Common myeloid progenitor, CD34-positive (primary cell): ENCODE data around the gene PRELP.
"Not testable (repeated sequence)": the region's sequence is repeated elsewhere in the genome, so short reads cannot be mapped to it uniquely, and the experiment has no call there.

Experiments used
- CTCF ChIA-PET: fragments of 350-600 bp; sonication (Branson Sonifier 250); formaldehyde crosslinking; loops from one replicate; lab custom pipeline; 2021; ENCODE audit warnings: antibody characterized with exemption; lab: Charles Lee
- POLR2A ChIA-PET: fragments of 350-600 bp; sonication (Branson Sonifier 250); formaldehyde crosslinking; loops from one replicate; lab custom pipeline; 2021; ENCODE audit warnings: antibody characterized with exemption; lab: Charles Lee
- DNase-seq, 3 donors: peaks; one replicate each; pipeline versions ENCODE4 v3.0.0 to v3.0.0-alpha.2; 2013
- H3K27ac ChIP-seq, 2 experiments: 1 replicate in 1 of 2; 2 replicates in 1 of 2; pipeline ENCODE4 v1.7.0; 2013; ENCODE audit warnings: inconsistent platforms in 2 of 2, low read length in 2 of 2, mild to moderate bottlenecking in 2 of 2, low read depth in 1 of 2, moderate library complexity in 1 of 2; ENCODE audit not compliant: severe bottlenecking in 2 of 2, insufficient read depth in 1 of 2, poor library complexity in 1 of 2
- H3K27me3 ChIP-seq, 5 experiments: replicated peaks in 2 of 5; 1 replicate in 3 of 5; 2 replicates in 2 of 5; pipeline versions ENCODE4 v1.6.1 to v1.7.0; 2013; ENCODE audit warnings: low read length in 4 of 5, mild to moderate bottlenecking in 2 of 5, moderate library complexity in 2 of 5, inconsistent platforms in 1 of 5; ENCODE audit not compliant: insufficient read depth in 5 of 5, control insufficient read depth in 4 of 5
- H3K36me3 ChIP-seq, 4 experiments: 1 replicate in 2 of 4; 2 replicates in 2 of 4; pipeline versions ENCODE4 v1.6.1 to v1.7.0; 2013; ENCODE audit warnings: low read length in 3 of 4, control low read depth in 1 of 4, mild to moderate bottlenecking in 1 of 4; ENCODE audit not compliant: control insufficient read depth in 4 of 4, insufficient read depth in 4 of 4
- H3K4me1 ChIP-seq, 4 experiments: 1 replicate in 3 of 4; 2 replicates in 1 of 4; pipeline versions ENCODE4 v1.6.1 to v1.7.1; 2013; ENCODE audit warnings: low read length in 3 of 4, mild to moderate bottlenecking in 3 of 4, control low read depth in 1 of 4, inconsistent platforms in 1 of 4, moderate library complexity in 1 of 4; ENCODE audit not compliant: control insufficient read depth in 4 of 4, insufficient read depth in 4 of 4; ENCODE audit errors: control extremely low read depth in 1 of 4
- H3K4me3 ChIP-seq, 7 experiments: 1 replicate in 4 of 7; 2 replicates in 3 of 7; pipeline versions ENCODE4 v1.5.1 to v1.7.0; 2013; ENCODE audit warnings: mild to moderate bottlenecking in 7 of 7, low read length in 6 of 7, moderate library complexity in 6 of 7, inconsistent platforms in 2 of 7, low read depth in 2 of 7, control low read depth in 1 of 7; ENCODE audit not compliant: insufficient read depth in 4 of 7, control insufficient read depth in 1 of 7; ENCODE audit errors: extremely low read depth in 1 of 7
- H3K9me3 ChIP-seq, 5 experiments: 1 replicate in 4 of 5; 2 replicates in 1 of 5; pipeline versions ENCODE4 v1.6.1 to v1.7.1; 2013; ENCODE audit warnings: low read length in 4 of 5, mild to moderate bottlenecking in 2 of 5, inconsistent platforms in 1 of 5, low read depth in 1 of 5, moderate library complexity in 1 of 5; ENCODE audit not compliant: control insufficient read depth in 4 of 5, insufficient read depth in 2 of 5; ENCODE audit errors: control extremely low read depth in 1 of 5
- WGBS: methylation state at CpG from one replicate; pipeline ENCODE4 v1.1.5; 2013; ENCODE audit not compliant: insufficient coverage; 5-methylcytosine and 5-hydroxymethylcytosine counted together

Gene PRELP

GRCh38 chr1:203465146-203465798, 10.3 kb upstream of the PRELP start:
- CTCF ChIA-PET = interaction anchor here (1.0 kb wide), 1 partner anchor 22 kb away, joined by 3 read pairs; no protein-coding TSS in a partner anchor
- H3K4me1 ChIP-seq = peaks cover 0 to 9% (median 6%) of the 10 kb centered on the region in 4 experiments
- H3K27me3 ChIP-seq = no peaks in the 10 kb centered on the region
- DNase-seq = no peak
- H3K4me3 ChIP-seq = no peak overlapping the region
- H3K36me3 ChIP-seq = no peaks in the 10 kb centered on the region
- no peak overlapping the region for H3K27ac ChIP-seq
- POLR2A ChIA-PET = interaction anchor here (0.6 kb wide), 1 partner anchor 62 kb away, joined by 9 read pairs; no protein-coding TSS in a partner anchor
- no peaks in the 10 kb centered on the region for H3K9me3 ChIP-seq
- WGBS = 95% methylated on average over 10 of the region's 11 CpGs

DNA sequence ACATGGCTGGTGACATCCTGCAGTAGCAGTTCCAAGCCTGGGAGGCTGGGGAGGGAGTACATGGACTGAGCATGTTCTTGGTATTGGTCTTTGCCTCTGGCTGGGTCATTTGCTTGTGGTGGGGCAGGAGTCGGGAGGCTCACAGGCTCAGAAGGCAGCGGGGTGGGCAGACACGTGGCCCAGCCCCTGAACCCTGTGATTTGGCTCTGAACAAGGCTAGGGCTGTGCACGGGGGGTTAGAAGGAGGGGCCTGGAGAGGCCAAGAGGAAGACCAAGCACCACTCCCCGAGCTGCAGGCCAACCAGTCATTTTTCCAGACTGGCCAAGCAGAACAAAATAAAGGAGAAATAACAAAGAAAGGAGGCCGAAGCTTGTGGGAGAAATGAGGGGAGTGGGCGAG, 9.7 kb upstream of the PRELP start:
- no peak overlapping the region for H3K27ac ChIP-seq
- peaks cover 0 to 13% (median 7%) of the 10 kb centered on the region in 4 experiments for H3K4me1 ChIP-seq
- H3K36me3 ChIP-seq = no peaks in the 10 kb centered on the region
- WGBS = 90% methylated on average over 2 of the region's 7 CpGs
- H3K4me3 ChIP-seq = no peak overlapping the region
- DNase-seq = no peak
- H3K27me3 ChIP-seq = no peaks in the 10 kb centered on the region
- no peaks in the 10 kb centered on the region for H3K9me3 ChIP-seq
- ChIA-PET POLR2A (interaction anchor here (0.6 kb wide), 1 partner anchor 22 kb away, joined by 3 read pairs; no protein-coding TSS in a partner anchor), CTCF (interaction anchor here (0.5 to 1.2 kb wide), 3 partner anchors 126 to 570 kb away, joined by 3 read pairs; no protein-coding TSS in a partner anchor)

GRCh38 chr1:203466906-203467549, 8.6 kb upstream of the PRELP start:
- H3K27ac ChIP-seq, DNase-seq, H3K36me3 ChIP-seq, H3K4me3 ChIP-seq, H3K27me3 ChIP-seq, POLR2A ChIA-PET, H3K9me3 ChIP-seq: not testable (repeated sequence)
- H3K4me1 ChIP-seq = peaks cover 0 to 13% (median 7%) of the 10 kb centered on the region in 4 experiments
- whole genome bisulfite sequencing = 100% methylated on average over 8 of the region's 13 CpGs
- CTCF ChIA-PET = interaction anchor here (0.9 to 1.2 kb wide), 2 partner anchors 127 to 295 kb away, joined by 3 read pairs; no protein-coding TSS in a partner anchor

- Histone ChIP-seq H3K36me3 (no peaks in the 10 kb centered on the region), H3K27ac (no peak overlapping the region), H3K9me3 (no peaks in the 10 kb centered on the region), H3K4me3 (no peak overlapping the region), H3K4me1 (peaks cover 0 to 13% (median 7%) of the 10 kb centered on the region in 4 experiments), H3K27me3 (no peaks in the 10 kb centered on the region)
- CTCF ChIA-PET = no interaction called here
- POLR2A ChIA-PET = no interaction called here
- WGBS = 97% methylated on average over 9 of the region's 9 CpGs
- no peak for DNase-seq
These were observed 8.1 kb upstream of the PRELP start for GRCh38 chr1:203467550-203467921.

DNA sequence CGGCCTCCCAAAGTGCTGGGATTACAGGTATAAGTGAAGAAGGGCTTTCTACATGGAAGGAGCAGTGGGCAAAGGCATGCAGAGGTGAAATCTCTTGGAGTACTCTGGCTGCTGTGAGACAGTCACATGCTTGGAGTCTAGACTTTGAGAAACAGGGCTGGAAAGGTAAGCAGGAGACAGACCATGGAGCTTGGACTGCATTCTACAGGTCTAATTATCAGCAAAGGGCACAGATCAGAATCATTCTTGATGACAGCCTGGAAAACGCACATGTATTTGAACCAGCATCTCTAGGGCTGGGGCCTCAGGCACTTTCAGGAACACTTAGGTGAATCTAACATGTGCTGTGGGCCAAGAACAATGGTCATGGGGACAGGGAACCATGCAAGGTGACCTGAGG, 7.3 kb upstream of the PRELP start:
- Histone ChIP-seq H3K36me3 (no peaks in the 10 kb centered on the region), H3K27me3 (no peaks in the 10 kb centered on the region), H3K4me3 (no peak overlapping the region), H3K4me1 (peaks cover 0 to 13% (median 7%) of the 10 kb centered on the region in 4 experiments), H3K9me3 (no peaks in the 10 kb centered on the region), H3K27ac (no peak overlapping the region)
- ChIA-PET CTCF (no interaction called here), POLR2A (no interaction called here)
- 100% methylated on average over 2 of the region's 2 CpGs for WGBS
- DNase-seq = no peak

GRCh38 chr1:203470240-203470639, 5.4 kb upstream of the PRELP start:
- CTCF ChIA-PET = interaction anchor here (2.1 kb wide), 1 partner anchor 203 kb away, joined by 4 read pairs; no protein-coding TSS in a partner anchor
- POLR2A ChIA-PET = no interaction called here
- H3K36me3 ChIP-seq = no peaks in the 10 kb centered on the region
- H3K4me1 ChIP-seq = peaks cover 0 to 13% (median 7%) of the 10 kb centered on the region in 4 experiments
- H3K27ac ChIP-seq = no peak overlapping the region
- WGBS = 82% methylated on average over 3 of the region's 5 CpGs
- H3K4me3 ChIP-seq = no peak overlapping the region
- H3K9me3 ChIP-seq = no peaks in the 10 kb centered on the region
- DNase-seq = no peak
- peaks cover 0 to 3% (median 0%) of the 10 kb centered on the region in 5 experiments for H3K27me3 ChIP-seq

GRCh38 chr1:203471841-203472240, 3.8 kb upstream of the PRELP start:
- 98% methylated on average over 4 of the region's 6 CpGs for WGBS
- no peak overlapping the region for H3K4me3 ChIP-seq
- ChIA-PET CTCF (no interaction called here), POLR2A (no interaction called here)
- no peaks in the 10 kb centered on the region for H3K9me3 ChIP-seq
- DNase-seq = no peak
- H3K27ac ChIP-seq = no peak overlapping the region
- peaks cover 0 to 3% (median 0%) of the 10 kb centered on the region in 5 experiments for H3K27me3 ChIP-seq
- H3K4me1 ChIP-seq = peaks cover 0 to 13% (median 7%) of the 10 kb centered on the region in 4 experiments
- H3K36me3 ChIP-seq = no peaks in the 10 kb centered on the region
